ENCODE results near the gene FCAMR. TPM values are rescaled to one million over a fixed set of nuclear protein-coding genes. Genes with fewer than 3 reads are reported as not detected.

FCAMR gene
- total and polyA plus RNA-seq, 2 donors (not counting 1 experiment from before 2014, with no cell fraction given), result not detected

- no peak for DNase-seq (ENCODE audit: low read depth in 2 of 2)
- Histone ChIP-seq H2AFZ (ENCODE audit: low read length) (no peak overlapping the region), H3K79me2 (ENCODE audit: control insufficient read depth, insufficient read depth, low read length) (no peaks in the 10 kb centered on the region), H3K4me3 (replicated peaks in 1 of 4; ENCODE audit: control extremely low read depth in 1 of 4, insufficient read depth in 1 of 4, low read depth in 3 of 4, low read length in 4 of 4) (no peak overlapping the region), H3K9me3 (ENCODE audit: control insufficient read depth, insufficient read depth, low read depth, low read length) (no peaks in the 10 kb centered on the region), H3K27me3 (ENCODE audit: control insufficient read depth, insufficient read depth, low read length) (no peaks in the 10 kb centered on the region), H3K4me1 (ENCODE audit: control insufficient read depth, extremely low read depth, insufficient read depth, low read length) (no peaks in the 10 kb centered on the region), H3K27ac (ENCODE audit: insufficient read depth, low read length) (no peak overlapping the region), H3K36me3 (ENCODE audit: control insufficient read depth, insufficient read depth, low read length) (no peaks in the 10 kb centered on the region), H3K9ac (ENCODE audit: insufficient read depth, low read length) (no peak overlapping the region), H4K20me1 (ENCODE audit: control insufficient read depth, extremely low read depth, insufficient read depth, low read length) (no peaks in the 10 kb centered on the region), H3K4me2 (ENCODE audit: extremely low read depth, insufficient read depth, low read length) (no peak overlapping the region)
- no peak for TF ChIP-seq EZH2 (IDR thresholded peaks at IDR 0.05; ENCODE audit: low read length, missing control alignments)
- TF ChIP-seq, protein P1, sequence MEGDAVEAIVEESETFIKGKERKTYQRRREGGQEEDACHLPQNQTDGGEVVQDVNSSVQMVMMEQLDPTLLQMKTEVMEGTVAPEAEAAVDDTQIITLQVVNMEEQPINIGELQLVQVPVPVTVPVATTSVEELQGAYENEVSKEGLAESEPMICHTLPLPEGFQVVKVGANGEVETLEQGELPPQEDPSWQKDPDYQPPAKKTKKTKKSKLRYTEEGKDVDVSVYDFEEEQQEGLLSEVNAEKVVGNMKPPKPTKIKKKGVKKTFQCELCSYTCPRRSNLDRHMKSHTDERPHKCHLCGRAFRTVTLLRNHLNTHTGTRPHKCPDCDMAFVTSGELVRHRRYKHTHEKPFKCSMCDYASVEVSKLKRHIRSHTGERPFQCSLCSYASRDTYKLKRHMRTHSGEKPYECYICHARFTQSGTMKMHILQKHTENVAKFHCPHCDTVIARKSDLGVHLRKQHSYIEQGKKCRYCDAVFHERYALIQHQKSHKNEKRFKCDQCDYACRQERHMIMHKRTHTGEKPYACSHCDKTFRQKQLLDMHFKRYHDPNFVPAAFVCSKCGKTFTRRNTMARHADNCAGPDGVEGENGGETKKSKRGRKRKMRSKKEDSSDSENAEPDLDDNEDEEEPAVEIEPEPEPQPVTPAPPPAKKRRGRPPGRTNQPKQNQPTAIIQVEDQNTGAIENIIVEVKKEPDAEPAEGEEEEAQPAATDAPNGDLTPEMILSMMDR (conservative IDR thresholded peaks at IDR 0.05 in 1 of 2, IDR thresholded peaks at IDR 0.05 in 1 of 2; ENCODE audit: low read depth in 1 of 2, low read length in 2 of 2), result no peak
These were observed 39.7 kb upstream of the FCAMR start for GRCh38 chr1:207009945-207010344.

DNA sequence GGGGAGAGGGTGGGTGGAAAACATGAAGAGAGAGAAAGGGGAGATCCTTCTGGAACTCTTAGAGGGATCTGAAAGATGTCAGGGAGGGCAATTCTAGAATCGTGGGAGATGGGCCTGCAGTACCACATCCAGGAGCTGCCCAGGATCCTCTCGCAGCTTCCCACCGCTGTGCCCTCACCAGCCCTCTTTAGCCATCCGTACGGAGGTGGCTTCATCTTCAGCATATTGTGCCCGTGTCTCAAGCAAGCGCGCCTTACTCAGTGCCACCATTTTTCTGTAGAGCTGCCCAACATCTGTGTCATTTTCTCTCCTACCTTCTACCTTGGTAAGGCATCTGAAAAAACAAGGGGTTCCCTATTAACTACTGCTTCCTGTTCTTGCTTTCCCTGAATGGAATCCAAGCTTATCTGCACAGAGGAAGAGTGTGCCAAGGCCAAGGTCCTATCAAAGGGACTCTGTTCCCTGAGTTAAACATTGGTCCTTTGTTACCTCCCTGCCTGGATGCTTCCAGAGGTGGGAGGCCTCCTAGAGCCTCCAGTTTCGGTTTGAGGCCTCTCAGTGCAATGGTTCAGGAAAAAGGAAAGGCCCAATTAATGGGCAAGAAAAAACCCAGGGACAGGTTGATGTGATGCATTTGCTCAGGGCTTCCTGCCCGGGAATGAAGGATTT is 39.1 kb upstream of the FCAMR start:
- Histone ChIP-seq H4K20me1 (ENCODE audit: control insufficient read depth, extremely low read depth, insufficient read depth, low read length) (no peaks in the 10 kb centered on the region), H3K9ac (ENCODE audit: insufficient read depth, low read length) (no peak overlapping the region), H3K4me2 (ENCODE audit: extremely low read depth, insufficient read depth, low read length) (no peak overlapping the region), H3K4me1 (ENCODE audit: control insufficient read depth, extremely low read depth, insufficient read depth, low read length) (no peaks in the 10 kb centered on the region), H3K27me3 (ENCODE audit: control insufficient read depth, insufficient read depth, low read length) (no peaks in the 10 kb centered on the region), H3K79me2 (ENCODE audit: control insufficient read depth, insufficient read depth, low read length) (no peaks in the 10 kb centered on the region), H3K9me3 (ENCODE audit: control insufficient read depth, insufficient read depth, low read depth, low read length) (no peaks in the 10 kb centered on the region), H3K4me3 (replicated peaks in 1 of 4; ENCODE audit: control extremely low read depth in 1 of 4, insufficient read depth in 1 of 4, low read depth in 3 of 4, low read length in 4 of 4) (no peak overlapping the region), H2AFZ (ENCODE audit: low read length) (no peak overlapping the region), H3K36me3 (ENCODE audit: control insufficient read depth, insufficient read depth, low read length) (no peaks in the 10 kb centered on the region), H3K27ac (ENCODE audit: insufficient read depth, low read length) (no peak overlapping the region)
- no peak for DNase-seq (ENCODE audit: low read depth in 2 of 2)
- TF ChIP-seq, protein P1 (conservative IDR thresholded peaks at IDR 0.05 in 1 of 2, IDR thresholded peaks at IDR 0.05 in 1 of 2; ENCODE audit: low read depth in 1 of 2, low read length in 2 of 2), result no peak
- TF ChIP-seq EZH2 (IDR thresholded peaks at IDR 0.05; ENCODE audit: low read length, missing control alignments), result no peak

- no peak overlapping the region for H3K9ac ChIP-seq (ENCODE audit: insufficient read depth, low read length)
- TF ChIP-seq EZH2 (IDR thresholded peaks at IDR 0.05; ENCODE audit: low read length, missing control alignments), result no peak
- TF ChIP-seq, protein P1 (conservative IDR thresholded peaks at IDR 0.05 in 1 of 2, IDR thresholded peaks at IDR 0.05 in 1 of 2; ENCODE audit: low read depth in 1 of 2, low read length in 2 of 2), result no peak
These were observed 37.2 kb upstream of the FCAMR start for GRCh38 chr1:207007352-207008033.

More at GRCh38 chr1:207007352-207008033, 37.2 kb upstream of the FCAMR start:
- Histone ChIP-seq H3K27ac (ENCODE audit: insufficient read depth, low read length) (no peak overlapping the region), H4K20me1 (ENCODE audit: control insufficient read depth, extremely low read depth, insufficient read depth, low read length) (no peaks in the 10 kb centered on the region), H3K4me2 (ENCODE audit: extremely low read depth, insufficient read depth, low read length) (peak overlapping the region; percentile 26), H2AFZ (ENCODE audit: low read length) (no peak overlapping the region), H3K9me3 (ENCODE audit: control insufficient read depth, insufficient read depth, low read depth, low read length) (no peaks in the 10 kb centered on the region), H3K79me2 (ENCODE audit: control insufficient read depth, insufficient read depth, low read length) (no peaks in the 10 kb centered on the region), H3K4me1 (ENCODE audit: control insufficient read depth, extremely low read depth, insufficient read depth, low read length) (no peaks in the 10 kb centered on the region), H3K27me3 (ENCODE audit: control insufficient read depth, insufficient read depth, low read length) (no peaks in the 10 kb centered on the region), H3K36me3 (ENCODE audit: control insufficient read depth, insufficient read depth, low read length) (no peaks in the 10 kb centered on the region), H3K4me3 (replicated peaks in 1 of 4; ENCODE audit: control extremely low read depth in 1 of 4, insufficient read depth in 1 of 4, low read depth in 3 of 4, low read length in 4 of 4) (no peak overlapping the region)
- peak; percentile 36 to 99 for DNase-seq (ENCODE audit: low read depth in 2 of 2)
